AG09309 (cell line): ENCODE results near the gene SUMF2.
"Not testable (repeated sequence)": the region's sequence is repeated elsewhere in the genome, so short reads cannot be mapped to it uniquely, and the experiment has no call there.

Experiments
- DNase-seq: peaks from one replicate; pipeline ENCODE4 v3.0.0-alpha.2; 2010; ENCODE audit warnings: low read depth
- H3K4me3 ChIP-seq: 2 replicates; pipeline ENCODE4 v1.5.1; 2011; ENCODE audit warnings: mild to moderate bottlenecking, low read depth, low read length, moderate library complexity; ENCODE audit not compliant: control insufficient read depth
- TF ChIP-seq, protein P1 (sequence below): IDR thresholded peaks from 2 replicates; pipeline ENCODE4 v1.5.1; 2011; ENCODE audit warnings: mild to moderate bottlenecking, low read depth, low read length, inconsistent platforms; ENCODE audit not compliant: insufficient read depth, control insufficient read depth; ENCODE audit errors: missing control alignments

SUMF2 gene

DNA sequence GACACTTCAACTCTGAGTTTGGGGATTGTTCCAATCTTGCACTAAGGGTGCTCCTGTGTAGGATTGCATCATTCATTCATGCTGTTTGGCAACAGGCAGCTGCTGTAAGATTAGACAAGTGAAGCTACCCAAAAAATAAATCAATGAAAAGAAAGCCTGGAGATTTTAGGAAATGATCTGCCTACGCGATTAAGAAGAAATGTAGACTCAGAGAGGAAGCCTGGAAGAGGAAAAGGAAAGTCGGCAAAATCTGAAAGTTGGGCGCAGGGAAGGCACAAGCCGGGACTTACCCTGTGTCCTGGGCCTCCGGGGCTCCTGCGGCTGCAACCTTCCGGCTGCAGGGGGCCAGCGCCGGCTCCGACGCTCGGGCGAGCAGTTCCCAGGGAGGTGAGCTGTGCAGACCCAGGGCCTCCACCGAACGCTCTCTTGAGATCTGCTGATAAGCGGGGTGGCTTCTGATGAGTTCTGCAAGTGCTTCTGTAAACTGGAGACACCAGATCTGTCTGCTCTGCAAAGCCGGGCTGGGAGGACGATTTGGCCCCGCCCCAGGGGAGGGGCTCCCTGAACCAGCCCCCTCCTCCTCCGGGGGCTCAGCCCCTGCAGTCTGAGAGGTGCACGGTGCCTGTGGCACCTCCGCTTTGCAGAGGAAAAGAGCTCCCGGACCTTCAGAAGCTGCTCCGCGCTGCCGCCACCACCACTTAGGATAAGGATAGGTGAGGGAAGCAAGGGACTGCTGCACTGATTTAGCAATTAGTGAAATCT, 30.2 kb upstream of the SUMF2 start:
- TF ChIP-seq, protein P1, sequence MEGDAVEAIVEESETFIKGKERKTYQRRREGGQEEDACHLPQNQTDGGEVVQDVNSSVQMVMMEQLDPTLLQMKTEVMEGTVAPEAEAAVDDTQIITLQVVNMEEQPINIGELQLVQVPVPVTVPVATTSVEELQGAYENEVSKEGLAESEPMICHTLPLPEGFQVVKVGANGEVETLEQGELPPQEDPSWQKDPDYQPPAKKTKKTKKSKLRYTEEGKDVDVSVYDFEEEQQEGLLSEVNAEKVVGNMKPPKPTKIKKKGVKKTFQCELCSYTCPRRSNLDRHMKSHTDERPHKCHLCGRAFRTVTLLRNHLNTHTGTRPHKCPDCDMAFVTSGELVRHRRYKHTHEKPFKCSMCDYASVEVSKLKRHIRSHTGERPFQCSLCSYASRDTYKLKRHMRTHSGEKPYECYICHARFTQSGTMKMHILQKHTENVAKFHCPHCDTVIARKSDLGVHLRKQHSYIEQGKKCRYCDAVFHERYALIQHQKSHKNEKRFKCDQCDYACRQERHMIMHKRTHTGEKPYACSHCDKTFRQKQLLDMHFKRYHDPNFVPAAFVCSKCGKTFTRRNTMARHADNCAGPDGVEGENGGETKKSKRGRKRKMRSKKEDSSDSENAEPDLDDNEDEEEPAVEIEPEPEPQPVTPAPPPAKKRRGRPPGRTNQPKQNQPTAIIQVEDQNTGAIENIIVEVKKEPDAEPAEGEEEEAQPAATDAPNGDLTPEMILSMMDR: peak; percentile 50

DNA sequence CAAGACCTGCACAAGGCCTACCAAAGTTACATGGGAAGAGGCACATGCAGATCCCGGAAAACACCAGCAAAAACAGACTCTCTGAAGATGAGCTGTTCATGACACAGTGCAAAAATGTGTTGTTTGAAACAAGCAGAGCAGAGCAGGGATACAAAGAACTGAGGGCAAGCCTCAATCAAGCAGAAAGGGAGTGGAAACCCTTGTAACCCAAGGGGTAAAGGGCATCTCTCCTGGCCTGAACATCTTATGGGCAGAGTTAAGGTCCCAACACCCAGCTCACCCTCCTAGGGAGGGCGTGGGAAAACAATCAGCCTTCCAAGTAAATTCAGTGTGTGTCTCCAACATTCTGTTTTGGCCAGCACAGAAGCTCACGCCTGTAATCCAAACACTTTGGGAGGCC, 23.4 kb upstream of the SUMF2 start:
- no peak overlapping the region for H3K4me3 ChIP-seq
- DNase-seq: no peak
- TF ChIP-seq, protein P1: no peak

More for the DNA sequence above, 30.2 kb upstream of the SUMF2 start:
- peak overlapping the region; percentile 82 for H3K4me3 ChIP-seq
- peak; percentile 16 for DNase-seq

DNA sequence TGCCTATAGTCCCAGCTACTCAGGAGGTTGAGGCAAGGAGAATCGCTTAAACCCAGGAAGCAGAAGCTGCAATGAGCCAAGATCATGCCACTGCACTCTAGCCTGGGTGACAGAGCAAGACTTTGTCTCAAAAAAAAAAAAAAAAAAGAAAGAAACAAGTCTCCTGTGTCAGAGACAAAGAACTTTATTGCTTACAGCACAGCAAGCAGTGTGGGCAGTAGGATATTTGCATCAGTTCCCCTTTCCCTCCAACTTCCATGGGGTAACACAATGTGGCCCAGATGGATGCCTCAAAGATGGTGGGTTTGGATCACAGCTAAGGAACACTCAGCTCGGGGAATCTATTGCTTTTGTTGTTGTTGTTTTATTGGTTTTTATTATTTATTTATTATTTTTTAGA, 18.3 kb upstream of the SUMF2 start:
- not testable (repeated sequence) for DNase-seq, H3K4me3 ChIP-seq

GRCh38 chr7:56046721-56047445, 17.2 kb upstream of the SUMF2 start:
- no peak overlapping the region for H3K4me3 ChIP-seq
- TF ChIP-seq, protein P1: no peak
- peak; percentile 79 for DNase-seq

DNA sequence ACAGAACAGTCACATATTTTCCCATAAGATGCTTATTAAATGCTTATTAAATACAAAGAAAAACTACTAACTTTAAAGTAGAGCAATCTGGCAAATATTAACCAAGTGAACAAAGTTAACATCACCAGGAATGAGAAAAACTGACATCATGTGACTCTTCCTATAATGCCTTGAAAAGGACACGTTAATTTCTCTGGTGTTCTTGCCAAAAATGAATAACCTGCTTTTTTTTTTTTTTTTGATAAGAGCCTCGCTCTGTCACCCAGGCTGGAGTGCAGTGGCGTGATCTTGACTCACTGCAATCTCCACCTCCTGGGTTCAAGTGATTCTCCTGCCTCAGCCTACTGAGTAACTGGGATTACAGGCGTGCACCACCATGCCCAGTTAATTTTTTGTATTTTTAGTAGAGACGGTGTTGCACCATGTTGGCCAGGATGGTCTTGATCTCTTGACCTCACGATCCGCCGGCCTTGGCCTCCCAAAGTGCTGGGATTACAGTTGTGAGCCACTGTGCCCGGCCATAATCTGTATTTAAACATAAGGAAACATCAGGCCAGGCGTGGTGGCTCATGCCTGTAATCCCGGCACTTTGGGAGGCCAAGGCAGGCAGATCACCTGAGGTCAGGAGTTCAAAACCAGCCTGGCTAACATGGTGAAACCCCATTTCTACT, 16.5 kb upstream of the SUMF2 start:
- DNase-seq: not testable (repeated sequence)

GRCh38 chr7:56048245-56048644, 15.8 kb upstream of the SUMF2 start:
- no peak overlapping the region for H3K4me3 ChIP-seq
- TF ChIP-seq, protein P1: no peak
- DNase-seq: no peak

More for the DNA sequence above, 16.5 kb upstream of the SUMF2 start:
- H3K4me3 ChIP-seq: not testable (repeated sequence)

GRCh38 chr7:56048763-56049162, 15.3 kb upstream of the SUMF2 start:
- H3K4me3 ChIP-seq, DNase-seq: not testable (repeated sequence)

GRCh38 chr7:56051053-56051338, 13.1 kb upstream of the SUMF2 start:
- TF ChIP-seq, protein P1: no peak
- no peak for DNase-seq
- H3K4me3 ChIP-seq: peak overlapping the region; percentile 61
